NCI-H2196 treated with DMSO at 0.1 percent for 48 hours (cell line): Measurements from ENCODE around the gene MYH1.
"Not testable (repeated sequence)": the region's sequence is repeated elsewhere in the genome, so short reads cannot be mapped to it uniquely, and the experiment has no call there.

Source experiments
- DNase-seq: peaks from one replicate; lab custom pipeline; 2025; ENCODE audit not compliant: unreplicated experiment; lab: John Stamatoyannopoulos, UW

The MYH1 gene

DNA sequence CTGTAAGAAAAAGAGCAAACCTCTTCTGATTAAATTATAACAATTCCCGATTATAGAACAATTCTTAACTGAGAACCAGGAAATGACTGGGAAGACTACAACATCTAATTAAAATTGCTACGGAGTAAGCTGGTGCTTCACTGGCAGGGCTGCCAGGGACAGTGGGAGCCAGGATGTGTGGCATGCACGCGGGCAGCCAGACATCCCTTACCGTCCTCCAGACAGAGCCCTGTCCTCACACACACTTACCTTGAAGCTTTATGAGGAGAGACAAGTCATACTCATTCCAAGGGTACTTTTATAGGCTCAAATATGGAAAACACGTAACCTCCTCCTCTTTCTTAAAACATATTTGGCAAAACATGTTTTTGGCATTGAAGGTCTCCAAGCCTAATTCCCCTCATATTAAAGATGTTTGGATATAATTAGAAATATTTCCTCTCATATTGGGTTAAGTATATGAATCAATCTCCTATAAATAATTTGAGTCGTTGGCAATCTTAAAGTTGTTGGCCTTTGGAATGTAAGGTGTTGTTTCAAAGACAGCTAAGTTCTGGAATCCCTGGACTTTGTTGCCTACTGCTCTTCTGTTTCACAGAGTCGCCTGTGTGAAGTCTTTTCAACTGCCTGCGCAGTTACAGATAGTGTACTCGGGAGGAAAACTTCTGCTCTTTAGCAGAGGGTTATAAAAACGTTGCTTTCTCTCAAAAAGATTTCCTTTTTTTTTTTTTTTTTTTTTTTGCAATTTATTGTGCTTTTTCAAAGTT is at the start of gene MYH1:
Gene MYH1, minus strand, starts transcription at position 272 of the 767 bp plus-strand sequence. CDS start 1,900 bp downstream, outside the sequence.
- DNase-seq = no peak

DNA sequence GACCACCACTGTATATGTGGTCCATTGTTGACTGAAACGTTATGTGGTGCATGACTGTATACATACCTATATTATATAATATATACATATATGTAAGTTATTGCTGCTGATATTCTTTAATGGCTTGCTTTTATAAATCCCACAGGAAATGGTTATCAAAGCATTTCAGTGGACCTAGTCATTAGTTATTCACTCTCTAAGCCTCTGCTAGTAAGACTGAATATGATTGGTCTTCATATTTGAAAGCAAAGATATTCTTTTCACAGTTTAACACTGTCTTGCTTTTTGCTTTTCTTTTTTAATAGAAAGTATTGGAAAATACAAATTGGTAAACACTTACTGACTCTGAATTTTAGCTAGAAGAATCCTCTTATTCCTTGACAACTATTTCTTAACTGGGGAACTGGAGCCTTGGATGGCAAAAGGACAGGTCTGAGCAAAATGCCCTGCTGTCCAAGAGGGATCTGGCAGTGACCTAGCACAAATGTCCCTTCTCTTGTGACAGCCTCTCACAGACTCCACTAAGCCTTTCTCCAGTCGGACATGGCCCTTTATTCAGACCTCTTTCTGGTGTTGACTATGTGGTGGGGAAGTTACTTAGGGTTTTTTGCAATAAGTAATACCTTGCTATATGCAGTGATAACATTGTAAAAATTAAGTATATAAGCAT is 45.8 kb upstream of the MYH1 start:
- no peak for DNase-seq

DNA sequence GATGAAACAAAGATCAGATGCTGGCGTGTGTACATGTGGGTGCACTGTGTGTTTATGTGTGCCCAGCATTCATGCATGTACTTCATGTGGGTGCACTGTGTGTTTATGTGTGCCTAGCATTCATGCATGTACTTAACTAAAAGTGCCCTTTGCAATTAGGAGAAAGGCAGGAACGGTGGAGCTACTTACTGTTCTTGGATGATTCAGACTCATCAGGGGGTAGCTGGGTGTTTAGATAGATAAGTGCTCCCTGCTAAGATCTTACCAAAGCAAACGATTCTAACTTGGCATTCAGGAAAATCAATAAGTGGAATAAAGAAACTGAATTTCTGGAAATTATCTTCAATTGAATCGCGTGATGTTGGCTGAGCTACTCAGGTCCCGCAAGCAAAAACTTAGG is 39.7 kb upstream of the MYH1 start:
- DNase-seq = no peak

DNA sequence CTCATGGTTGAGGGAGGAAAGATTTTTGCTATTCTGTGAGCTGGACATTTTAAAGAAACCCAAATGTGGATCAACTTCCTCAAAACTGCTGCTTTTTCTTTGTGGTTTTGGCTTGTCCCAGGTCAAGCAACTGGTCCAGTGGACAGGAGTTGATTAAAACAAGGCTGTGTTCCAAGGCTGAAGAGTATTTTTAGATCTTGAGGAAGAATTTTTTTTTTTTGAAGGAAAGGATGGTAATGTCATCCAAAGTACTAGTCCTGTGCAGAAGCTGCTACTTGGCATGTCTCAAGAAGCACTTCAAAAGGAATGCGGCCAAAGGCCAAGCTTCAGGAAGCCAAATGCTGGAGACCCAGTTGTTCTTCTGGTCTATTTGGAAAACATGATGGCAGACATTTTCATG is 39.1 kb upstream of the MYH1 start:
- DNase-seq = no peak

DNA sequence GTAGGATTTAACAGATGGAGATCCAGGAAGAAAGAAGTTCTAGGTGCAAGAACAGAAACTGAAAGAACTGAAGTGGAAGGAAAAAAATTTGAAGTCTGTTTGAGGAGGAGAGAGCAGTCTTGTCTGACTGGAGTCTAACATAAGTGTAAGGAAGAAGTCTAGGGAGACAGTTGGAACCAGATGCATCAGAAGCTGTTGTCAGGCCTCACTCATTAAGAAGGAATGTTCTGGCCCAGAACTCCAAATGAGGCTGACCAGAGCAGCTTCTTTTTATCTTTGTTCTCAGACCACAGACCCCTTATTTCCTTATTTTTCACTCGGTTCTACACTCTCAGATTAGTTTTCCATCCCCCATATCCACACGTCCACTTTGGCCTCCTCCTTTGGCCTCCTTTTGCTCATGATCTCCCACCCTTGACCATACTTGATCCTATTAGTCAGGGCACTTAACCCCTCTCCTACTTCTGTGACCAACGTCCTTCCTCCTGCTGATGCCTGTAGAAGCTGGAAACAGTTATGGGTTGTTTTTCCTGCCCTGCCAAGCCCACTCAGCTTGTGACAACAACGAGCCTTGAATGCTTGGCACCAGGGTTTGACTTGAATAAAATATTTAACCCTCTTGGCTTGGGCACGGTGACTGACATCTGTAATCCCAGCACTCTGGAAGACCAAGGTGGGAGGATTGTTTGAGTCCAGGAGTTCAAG is 38.1 kb upstream of the MYH1 start:
- no peak for DNase-seq

DNA sequence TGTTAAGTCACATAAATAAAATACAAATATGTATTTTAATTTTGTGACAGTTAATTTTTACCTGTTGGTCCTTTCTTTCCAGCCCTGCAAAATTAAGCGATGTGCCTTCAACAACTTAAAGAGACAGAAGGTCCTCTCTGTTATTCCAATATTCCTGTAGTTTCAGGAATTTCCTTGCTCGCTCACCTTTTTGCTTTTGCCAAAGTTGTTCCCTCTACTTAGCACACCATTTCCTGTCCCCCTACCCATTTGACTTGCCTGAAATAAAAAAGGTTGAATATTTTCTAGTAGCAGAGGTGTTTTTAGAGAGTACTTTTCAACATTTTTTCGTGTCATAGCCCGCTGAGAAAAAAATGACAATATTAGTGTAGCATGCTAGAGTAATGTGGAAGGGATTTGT is 31.7 kb upstream of the MYH1 start:
- no peak for DNase-seq

DNA sequence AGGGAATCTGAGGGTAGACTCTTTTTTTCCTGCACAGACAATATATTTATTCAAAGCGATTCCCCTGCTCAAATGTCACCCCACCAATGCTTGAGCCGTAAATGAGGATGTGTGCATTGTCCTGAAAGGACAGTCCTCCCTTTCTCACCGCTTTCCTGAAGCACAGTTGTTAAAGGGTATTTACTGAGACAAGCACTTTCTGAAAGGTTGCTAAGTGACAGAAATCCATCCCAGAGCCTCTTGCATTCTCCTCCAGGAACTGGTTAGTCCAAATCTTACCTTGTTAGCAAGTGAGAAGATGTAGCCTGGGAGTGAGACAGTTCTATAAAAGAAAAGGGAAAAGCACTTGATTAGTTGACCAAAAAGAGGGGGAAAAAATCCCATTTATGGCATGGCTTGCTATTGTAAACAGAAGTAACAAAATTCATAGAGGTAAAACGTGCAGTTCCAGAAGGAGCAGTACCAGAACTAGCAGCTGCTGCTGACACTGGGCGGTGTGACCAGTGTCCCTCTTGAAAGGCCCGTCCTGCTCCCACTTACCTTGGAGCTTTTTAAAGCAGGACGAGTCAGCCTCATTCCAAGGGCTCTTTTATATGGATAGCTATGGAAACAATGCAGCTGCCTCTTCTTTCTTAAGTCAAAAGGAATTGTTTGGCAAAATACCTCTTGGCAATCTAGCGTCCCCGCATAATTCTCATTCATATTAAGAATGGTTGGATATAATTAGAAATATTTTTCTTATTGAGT is 30.9 kb upstream of the MYH1 start, which contains the start of gene MYH2:
Gene MYH2, minus strand, starts transcription at position 563 of the 747 bp plus-strand sequence. CDS start 1,738 bp downstream, outside the sequence.
- DNase-seq = no peak

DNA sequence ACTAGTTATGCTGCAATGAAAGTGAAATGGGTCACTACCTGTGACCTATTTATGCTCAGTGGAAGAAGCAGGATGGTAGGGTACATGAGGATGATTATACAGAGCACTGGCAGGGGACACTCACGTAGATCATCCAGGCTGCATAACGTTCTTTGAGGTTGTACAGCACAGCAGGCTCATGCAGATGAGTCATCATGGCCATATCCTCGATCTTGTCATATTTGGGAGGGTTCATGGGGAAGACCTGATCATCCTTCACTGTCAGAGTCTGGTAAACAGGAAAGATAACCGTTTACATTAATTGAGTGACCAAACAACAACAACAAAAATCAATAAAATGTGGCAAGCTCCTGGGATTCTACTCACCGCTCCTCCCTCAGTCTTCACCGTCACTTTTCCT is 29.0 kb upstream of the MYH1 start:
- no peak for DNase-seq

DNA sequence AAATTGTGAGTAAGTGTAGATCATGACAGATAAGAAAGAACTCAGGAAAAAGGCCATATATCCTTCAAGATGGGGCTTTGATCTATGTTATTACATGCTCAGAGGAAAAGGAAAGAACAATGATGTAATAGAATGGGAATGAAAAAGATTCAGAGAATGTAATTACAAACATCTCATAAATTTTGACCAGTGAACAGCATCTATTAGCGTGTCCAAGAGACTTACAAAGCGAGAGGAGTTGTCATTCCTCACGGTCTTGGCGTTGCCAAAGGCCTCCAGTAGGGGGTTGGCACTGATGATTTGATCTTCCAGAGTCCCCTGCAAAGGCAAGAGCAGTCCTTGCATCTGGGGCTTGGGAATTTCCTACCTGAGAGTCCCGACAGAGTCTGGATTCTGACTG is 25.1 kb upstream of the MYH1 start:
- DNase-seq = not testable (repeated sequence)

DNA sequence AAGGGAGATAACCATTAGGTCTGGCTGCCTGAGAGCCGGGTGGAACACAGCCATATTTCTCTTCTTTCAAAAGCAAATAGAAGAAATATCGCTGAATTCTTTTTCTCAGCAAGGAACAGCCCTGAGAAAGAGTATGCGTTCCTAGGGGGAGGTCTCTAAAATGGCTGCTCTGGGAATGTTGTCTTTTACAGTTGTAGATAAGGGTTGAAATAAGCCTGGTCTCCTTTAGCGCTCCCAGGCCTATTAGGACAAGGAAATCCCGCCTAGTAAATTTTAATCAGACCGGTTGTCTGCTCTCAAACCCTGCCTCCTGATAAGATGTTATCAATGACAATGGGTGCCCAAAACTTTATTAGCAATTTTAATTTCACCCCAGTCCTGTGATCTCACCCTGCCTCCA is 22.8 kb upstream of the MYH1 start:
- not testable (repeated sequence) for DNase-seq

DNA sequence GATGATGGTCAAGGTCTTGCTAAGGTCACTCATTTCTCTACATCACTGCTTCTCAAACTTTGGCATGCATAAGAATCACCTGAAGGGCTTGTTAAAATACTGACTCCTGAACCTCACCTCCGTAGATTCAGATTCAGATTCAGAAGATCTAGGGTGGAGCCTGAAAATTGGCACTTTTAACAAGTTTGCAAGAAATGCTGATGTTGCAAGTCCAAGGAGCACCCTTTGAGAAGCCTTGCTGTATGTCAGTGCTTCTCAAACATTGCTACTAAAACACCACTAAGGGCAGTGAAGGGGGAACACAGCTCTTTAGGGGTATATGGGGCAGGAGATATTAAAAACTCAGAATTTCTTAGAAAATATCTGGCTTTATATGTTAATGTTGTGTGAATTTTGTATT is 13.7 kb upstream of the MYH1 start:
- DNase-seq = no peak

DNA sequence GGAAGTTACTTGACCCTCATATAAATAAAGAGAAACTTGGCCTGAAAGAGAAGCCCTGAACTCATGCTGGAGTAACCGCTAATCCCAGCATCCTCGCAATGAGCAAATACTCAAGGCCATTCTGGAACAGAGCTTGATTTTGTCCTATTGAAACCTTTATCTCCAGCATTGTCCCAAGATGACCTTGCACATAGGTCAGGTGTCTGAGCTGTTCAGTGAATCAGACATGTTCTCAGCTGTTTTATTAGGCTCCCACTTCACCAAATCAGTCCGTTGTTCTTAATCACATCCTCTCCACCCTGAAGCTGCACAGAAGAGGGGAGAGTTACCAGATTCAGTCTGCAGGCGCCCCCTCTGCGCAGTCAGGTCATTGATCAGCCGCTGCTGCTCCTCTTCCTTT is 9.1 kb upstream of the MYH1 start:
- DNase-seq = no peak

DNA sequence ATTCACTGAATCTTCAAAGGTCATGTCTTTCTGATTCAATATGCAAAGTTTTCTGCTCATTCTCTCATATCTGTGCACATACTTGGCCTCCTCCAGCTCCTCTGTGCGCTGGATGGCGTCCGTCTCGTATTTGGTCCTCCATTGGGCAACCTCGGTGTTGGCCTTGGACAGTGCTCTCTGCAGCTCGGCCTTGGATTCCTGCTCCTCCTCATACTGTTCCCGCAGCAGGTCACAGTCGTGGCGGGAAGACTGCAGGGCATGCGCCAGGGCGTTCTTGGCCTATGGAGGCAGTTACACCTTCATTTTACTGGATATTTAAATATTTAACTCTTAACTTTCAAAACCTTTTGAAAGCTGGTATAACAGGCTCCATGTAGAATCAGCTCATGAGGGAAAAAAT is 8.2 kb upstream of the MYH1 start:
- no peak for DNase-seq

DNA sequence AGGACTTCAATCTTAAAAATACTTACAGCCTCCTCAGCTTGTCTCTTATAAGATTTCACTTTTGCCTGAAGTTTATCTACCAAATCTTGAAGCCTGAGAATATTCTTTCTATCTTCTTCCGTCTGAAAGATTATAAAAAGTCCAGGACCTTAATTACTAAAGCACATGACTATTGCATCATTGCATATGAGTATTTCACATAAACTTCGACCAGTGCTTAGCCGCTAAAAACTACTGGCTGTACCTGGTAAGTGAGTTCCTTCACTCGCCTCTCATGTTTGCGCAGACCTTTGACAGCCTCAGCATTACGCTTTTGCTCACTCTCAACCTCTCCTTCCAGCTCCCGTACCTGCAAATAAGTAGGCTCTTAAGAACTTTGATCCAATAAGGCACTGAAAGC is 4.7 kb upstream of the MYH1 start:
- no peak for DNase-seq

DNA sequence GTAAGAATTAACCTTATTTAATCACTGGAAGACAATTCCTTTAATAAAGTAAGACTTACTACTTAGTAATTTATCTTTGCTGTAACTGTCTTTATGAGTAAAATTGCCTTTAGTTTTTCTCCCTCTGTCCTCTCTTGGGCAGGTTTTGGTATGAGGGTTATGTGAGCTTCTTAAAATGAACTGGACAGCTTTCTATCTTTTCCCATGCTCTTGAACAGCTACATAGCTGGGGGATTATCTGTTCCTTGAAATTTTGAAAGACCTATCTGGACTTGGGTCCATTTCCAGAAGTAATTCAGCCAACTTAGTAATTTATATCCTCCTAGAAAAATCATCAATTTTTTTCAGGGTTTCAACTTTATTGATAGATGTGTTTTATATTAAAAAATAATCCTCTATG is 3.6 kb upstream of the MYH1 start:
- no peak for DNase-seq

DNA sequence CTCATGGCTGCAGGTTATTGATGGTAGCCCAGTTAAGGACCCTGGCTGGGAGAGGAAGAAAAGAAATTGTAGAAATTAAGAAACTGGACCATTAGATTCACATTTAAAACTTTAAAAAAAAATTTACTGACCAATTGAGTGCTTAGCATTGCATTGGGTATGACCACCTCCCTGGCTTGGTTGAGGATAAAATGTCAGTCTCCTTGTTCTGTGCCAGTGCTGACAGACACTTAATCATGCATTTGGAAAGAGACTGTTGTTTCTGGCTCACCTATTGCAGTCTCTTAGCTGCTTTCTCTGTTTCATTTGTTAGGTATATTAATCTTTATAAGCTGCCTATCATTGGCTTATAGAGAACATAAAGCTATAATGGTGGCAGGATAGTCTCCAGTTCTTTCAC is 1.7 kb downstream of the MYH1 start:
- DNase-seq = no peak

DNA sequence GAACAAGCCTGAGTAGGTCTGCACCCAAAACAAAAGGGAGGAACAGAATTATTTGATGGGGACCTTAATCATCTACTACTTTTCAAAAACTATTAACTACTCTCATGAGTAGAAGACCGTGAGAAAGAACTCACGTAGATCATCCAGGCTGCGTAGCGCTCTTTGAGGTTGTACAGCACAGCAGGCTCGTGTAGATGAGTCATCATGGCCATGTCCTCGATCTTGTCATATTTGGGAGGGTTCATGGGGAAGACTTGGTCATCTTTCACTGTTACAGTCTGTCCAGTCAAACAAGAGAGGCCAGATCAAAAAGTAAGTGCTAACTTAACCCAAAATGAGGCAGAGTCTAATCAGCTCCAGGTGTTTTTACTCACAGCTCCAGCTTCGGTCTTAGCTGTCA is 2.3 kb downstream of the MYH1 start:
- DNase-seq = no peak

DNA sequence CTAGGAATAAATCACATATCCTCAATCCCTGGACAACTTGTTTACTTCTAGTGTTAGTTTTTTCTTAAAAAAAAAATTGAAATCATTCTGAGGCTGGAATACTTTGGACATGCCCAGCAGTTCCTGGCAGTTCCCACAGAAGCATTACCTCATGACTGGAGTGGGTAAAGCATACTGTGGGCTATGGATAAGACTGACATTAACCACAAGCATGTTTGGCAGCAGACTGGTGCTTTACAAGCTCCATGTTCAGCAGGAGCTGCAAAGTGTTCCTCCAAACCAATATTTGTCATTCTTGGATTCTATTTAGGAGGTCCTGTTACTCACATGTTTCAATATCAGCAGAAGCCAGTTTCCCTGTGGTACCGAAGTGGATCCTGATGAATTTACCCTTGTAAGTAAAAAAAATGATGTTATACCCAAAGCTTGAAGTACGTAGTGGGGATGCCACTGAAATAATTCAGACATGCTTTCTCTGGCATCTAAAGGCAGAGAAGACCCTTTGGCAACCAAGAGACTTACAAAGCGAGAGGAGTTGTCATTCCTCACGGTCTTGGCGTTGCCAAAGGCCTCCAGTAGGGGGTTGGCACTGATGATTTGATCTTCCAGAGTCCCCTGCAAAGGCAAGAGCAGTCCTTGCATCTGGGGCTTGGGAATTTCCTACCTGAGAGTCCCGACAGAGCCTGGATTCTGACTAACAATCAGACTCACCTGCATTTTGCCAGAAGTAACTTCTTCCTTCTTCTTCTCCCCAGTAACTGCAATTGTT is 4.9 kb downstream of the MYH1 start:
- DNase-seq = no peak

DNA sequence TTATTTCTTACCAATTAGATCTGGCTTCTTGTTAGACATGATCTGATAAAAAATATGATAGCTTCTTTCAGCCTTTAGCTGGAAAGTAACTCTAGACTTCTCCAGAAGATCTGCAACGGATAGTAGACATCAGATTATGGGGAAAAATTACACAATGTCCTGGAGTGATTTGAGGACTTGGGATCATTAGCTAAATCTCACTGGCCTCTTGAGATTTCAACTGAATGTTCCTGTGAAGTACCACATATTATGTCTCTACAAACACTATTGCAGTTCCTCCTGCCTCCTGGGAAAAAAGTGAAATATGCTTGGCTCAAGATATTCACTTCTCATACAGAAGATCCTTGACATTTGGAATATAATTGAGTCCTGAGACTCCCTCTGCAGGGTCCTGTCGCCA is 5.5 kb downstream of the MYH1 start:
- DNase-seq = no peak

DNA sequence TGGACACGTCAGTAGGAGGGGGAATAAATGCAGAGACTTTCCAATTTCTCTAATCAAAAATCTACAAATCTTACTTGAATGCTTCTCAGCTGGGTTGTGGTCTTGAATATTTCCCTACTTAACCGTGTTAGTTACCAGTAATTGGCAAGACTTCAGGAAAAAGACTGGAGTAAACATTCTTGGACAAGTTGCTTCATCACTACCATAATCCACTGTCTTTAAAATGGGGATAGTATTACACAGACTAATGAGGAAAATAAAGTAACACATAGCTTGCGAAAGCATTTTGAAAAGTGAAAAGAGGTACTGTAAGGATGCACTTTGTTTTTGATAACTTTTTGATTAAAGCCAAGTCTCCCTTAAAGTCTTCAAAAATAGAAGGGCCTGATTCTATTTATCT is 18.4 kb downstream of the MYH1 start:
- DNase-seq = no peak

DNA sequence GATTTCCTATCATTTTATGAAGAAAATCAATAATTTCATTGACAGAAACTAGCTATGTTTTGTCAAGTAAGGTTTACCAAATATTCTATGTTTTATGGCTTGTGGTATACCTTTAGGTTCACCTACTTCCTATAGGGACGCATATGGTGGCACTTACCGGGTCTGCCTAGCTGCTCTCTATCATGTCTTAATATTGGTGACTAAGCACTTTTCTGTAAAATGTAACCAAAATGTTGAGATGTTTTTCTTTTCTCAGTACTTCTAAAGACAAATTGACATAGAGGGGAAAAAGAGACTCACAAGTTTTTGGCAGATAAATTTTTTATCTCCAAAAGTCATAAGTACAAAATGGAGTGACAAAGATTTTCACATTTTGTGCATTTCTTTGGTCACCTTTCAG is 26.3 kb downstream of the MYH1 start:
- DNase-seq = no peak
